OCI-LY1 (cell line): Measurements from ENCODE around the gene CASP4.

Experiments
- H2AFZ ChIP-seq: fragments of 200-600 bp; sonication (generic), shearing (Covaris generic); 2 replicates; pipeline ENCODE4 v1.6.0; 2014; ENCODE audit warnings: antibody characterized with exemption, mild to moderate bottlenecking, low read length
- H3F3A ChIP-seq: fragments of 200-600 bp; sonication (generic), shearing (Covaris generic); 2 replicates; pipeline ENCODE4 v1.6.0; 2014; ENCODE audit warnings: mild to moderate bottlenecking, antibody characterized with exemption, low read length, moderate library complexity; ENCODE audit not compliant: insufficient read depth
- H3K27ac ChIP-seq: fragments of 200-600 bp; sonication (generic); 2 replicates; pipeline ENCODE4 v1.5.1; 2014; ENCODE audit warnings: low read length, mixed run types, mild to moderate bottlenecking, low read depth; ENCODE audit not compliant: poor library complexity, severe bottlenecking
- H3K27me3 ChIP-seq: fragments of 200-600 bp; sonication (generic); 2 replicates; pipeline ENCODE4 v1.6.0; 2014; ENCODE audit warnings: antibody characterized with exemption, mild to moderate bottlenecking, low read length, moderate library complexity; ENCODE audit not compliant: insufficient read depth
- H3K36me3 ChIP-seq: fragments of 200-600 bp; sonication (generic); 2 replicates; pipeline ENCODE4 v1.6.1; 2014; ENCODE audit warnings: mild to moderate bottlenecking, antibody characterized with exemption, low read length, moderate library complexity, mixed read lengths; ENCODE audit not compliant: insufficient read depth
- H3K4me1 ChIP-seq: fragments of 200-600 bp; sonication (generic); 2 replicates; pipeline ENCODE4 v1.5.1; 2014; ENCODE audit warnings: mild to moderate bottlenecking, low read length, moderate library complexity; ENCODE audit not compliant: insufficient read depth, severe bottlenecking
- H3K4me2 ChIP-seq: fragments of 200-600 bp; sonication (generic), shearing (Covaris generic); 2 replicates; pipeline ENCODE4 v1.6.1; 2014; ENCODE audit warnings: low read length
- H3K4me3 ChIP-seq: fragments of 200-600 bp; sonication (generic); 2 replicates; pipeline ENCODE4 v1.5.1; 2014; ENCODE audit warnings: low read length, low read depth, mild to moderate bottlenecking, mixed read lengths; ENCODE audit not compliant: poor library complexity, severe bottlenecking
- H3K79me2 ChIP-seq: fragments of 200-600 bp; shearing (Covaris generic); 2 replicates; pipeline ENCODE4 v1.6.1; 2016; ENCODE audit warnings: mixed run types, low read length, mixed read lengths; ENCODE audit not compliant: insufficient read depth
- H3K9ac ChIP-seq: fragments of 200-600 bp; sonication (generic), shearing (Covaris generic); 2 replicates; pipeline ENCODE4 v1.6.1; 2014; ENCODE audit warnings: mild to moderate bottlenecking, low read length, mixed read lengths
- H3K9me2 ChIP-seq: fragments of 200-600 bp; sonication (generic), shearing (Covaris generic); 2 replicates; pipeline ENCODE4 v1.6.1; 2014; ENCODE audit warnings: low read depth, mild to moderate bottlenecking, low read length, mixed read lengths
- H3K9me3 ChIP-seq: fragments of 200-600 bp; shearing (Covaris generic); 2 replicates; pipeline ENCODE4 v1.6.1; 2014; ENCODE audit warnings: low read length, mixed read lengths
- H4K20me1 ChIP-seq: fragments of 200-600 bp; sonication (generic), shearing (Covaris generic); 2 replicates; pipeline ENCODE4 v1.6.0; 2016; ENCODE audit warnings: mild to moderate bottlenecking, low read length; ENCODE audit not compliant: insufficient read depth
- EZH2 ChIP-seq: fragments of 200-600 bp; sonication (generic), shearing (Covaris generic); IDR thresholded peaks from 2 replicates; pipeline ENCODE4 v1.8.0; 2017; ENCODE audit warnings: borderline replicate concordance, mixed run types, mild to moderate bottlenecking, antibody characterized with exemption, low read length, moderate library complexity, mixed read lengths
- TF ChIP-seq, protein P1 (sequence below): fragments of 200-600 bp; sonication (generic), shearing (Covaris generic); IDR thresholded peaks from 2 replicates; pipeline ENCODE4 v1.5.1; 2017; ENCODE audit warnings: mild to moderate bottlenecking, antibody characterized with exemption, low read length, moderate library complexity, mixed read lengths

Gene CASP4

DNA sequence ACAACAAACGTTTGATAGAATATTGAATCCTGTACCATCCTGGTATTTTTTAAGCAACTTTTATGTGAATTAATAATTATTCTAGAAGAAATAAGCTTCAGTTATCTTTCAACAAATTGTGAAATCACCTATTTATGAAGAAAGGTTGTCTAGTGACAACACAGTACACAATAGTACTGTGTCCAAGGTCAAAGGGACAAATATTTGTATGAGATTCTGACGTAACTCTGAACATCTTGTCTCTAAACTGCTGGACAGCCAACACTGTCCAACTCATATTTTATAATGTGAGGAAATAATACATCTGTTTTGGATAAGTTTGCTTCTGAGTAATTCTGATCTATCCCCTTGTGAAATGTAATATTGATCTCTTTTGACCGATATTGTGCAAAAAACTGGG, 35.6 kb upstream of the CASP4 start:
- no peaks in the 10 kb centered on the region for H3K4me1 ChIP-seq
- TF ChIP-seq, protein P1, sequence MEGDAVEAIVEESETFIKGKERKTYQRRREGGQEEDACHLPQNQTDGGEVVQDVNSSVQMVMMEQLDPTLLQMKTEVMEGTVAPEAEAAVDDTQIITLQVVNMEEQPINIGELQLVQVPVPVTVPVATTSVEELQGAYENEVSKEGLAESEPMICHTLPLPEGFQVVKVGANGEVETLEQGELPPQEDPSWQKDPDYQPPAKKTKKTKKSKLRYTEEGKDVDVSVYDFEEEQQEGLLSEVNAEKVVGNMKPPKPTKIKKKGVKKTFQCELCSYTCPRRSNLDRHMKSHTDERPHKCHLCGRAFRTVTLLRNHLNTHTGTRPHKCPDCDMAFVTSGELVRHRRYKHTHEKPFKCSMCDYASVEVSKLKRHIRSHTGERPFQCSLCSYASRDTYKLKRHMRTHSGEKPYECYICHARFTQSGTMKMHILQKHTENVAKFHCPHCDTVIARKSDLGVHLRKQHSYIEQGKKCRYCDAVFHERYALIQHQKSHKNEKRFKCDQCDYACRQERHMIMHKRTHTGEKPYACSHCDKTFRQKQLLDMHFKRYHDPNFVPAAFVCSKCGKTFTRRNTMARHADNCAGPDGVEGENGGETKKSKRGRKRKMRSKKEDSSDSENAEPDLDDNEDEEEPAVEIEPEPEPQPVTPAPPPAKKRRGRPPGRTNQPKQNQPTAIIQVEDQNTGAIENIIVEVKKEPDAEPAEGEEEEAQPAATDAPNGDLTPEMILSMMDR = no peak
- no peak for TF ChIP-seq EZH2
- H4K20me1 ChIP-seq = no peaks in the 10 kb centered on the region
- no peak overlapping the region for H3K4me3 ChIP-seq
- no peak overlapping the region for H3K9ac ChIP-seq
- no peaks in the 10 kb centered on the region for H3K27me3 ChIP-seq
- H3K27ac ChIP-seq = no peak overlapping the region
- no peaks in the 10 kb centered on the region for H3F3A ChIP-seq
- no peaks in the 10 kb centered on the region for H3K9me3 ChIP-seq
- H3K36me3 ChIP-seq = no peaks in the 10 kb centered on the region
- H2AFZ ChIP-seq = no peak overlapping the region
- no peak overlapping the region for H3K4me2 ChIP-seq
- no peaks in the 10 kb centered on the region for H3K9me2 ChIP-seq
- no peaks in the 10 kb centered on the region for H3K79me2 ChIP-seq

DNA sequence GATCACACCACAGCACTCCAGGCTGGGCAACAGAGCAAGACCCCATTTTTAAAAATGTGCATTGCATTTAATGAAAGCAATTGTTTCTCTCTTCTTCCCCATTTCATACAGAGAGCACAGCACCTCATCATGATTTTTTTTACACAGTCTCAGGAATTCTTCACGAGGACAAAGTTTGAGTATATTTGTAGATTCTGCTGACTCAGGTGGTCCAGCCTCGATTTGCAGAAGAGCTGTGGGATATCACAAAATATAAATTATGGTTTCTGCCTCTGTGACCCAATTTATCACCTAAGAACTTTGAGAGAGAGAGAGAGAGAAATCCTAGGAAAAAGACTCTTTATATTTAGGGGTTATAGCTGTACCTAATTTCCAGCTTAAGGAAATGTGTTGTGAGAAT, 34.8 kb upstream of the CASP4 start:
- H3K4me3 ChIP-seq = no peak overlapping the region
- no peaks in the 10 kb centered on the region for H3K27me3 ChIP-seq
- H2AFZ ChIP-seq = no peak overlapping the region

DNA sequence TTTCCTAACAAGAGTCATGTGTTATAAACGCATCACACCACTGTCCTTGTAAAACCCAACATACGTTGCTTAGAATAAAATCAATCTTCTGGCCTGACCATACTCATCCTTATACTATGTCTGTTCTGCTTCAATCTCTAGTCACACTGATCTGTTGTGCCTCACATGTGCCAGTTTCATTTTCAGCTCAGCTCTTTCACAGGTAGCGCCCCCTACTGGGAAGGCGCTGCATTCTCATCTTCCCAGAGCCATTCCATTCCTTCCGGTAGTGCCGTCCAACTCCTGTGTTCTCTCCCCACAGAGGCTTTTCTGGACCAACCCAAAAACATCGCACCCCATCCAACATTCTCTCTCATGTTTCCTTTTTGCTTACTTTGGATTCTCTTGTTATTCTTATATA, 32.4 kb upstream of the CASP4 start:
- Histone ChIP-seq H4K20me1 (no peaks in the 10 kb centered on the region), H3K36me3 (no peaks in the 10 kb centered on the region), H3K4me3 (no peak overlapping the region), H3K79me2 (no peaks in the 10 kb centered on the region), H3K4me2 (no peak overlapping the region), H3K4me1 (no peaks in the 10 kb centered on the region), H2AFZ (no peak overlapping the region), H3K9me2 (no peaks in the 10 kb centered on the region), H3K9ac (no peak overlapping the region), H3K27me3 (no peaks in the 10 kb centered on the region), H3K27ac (no peak overlapping the region), H3F3A (no peaks in the 10 kb centered on the region), H3K9me3 (no peaks in the 10 kb centered on the region)
- TF ChIP-seq EZH2 = no peak
- TF ChIP-seq, protein P1 = peak; percentile 84

More for the DNA sequence above, 34.8 kb upstream of the CASP4 start:
- H3K4me2 ChIP-seq = no peak overlapping the region
- no peaks in the 10 kb centered on the region for H3F3A ChIP-seq
- no peaks in the 10 kb centered on the region for H3K79me2 ChIP-seq
- H3K36me3 ChIP-seq = no peaks in the 10 kb centered on the region
- no peaks in the 10 kb centered on the region for H3K9me2 ChIP-seq
- H3K4me1 ChIP-seq = no peaks in the 10 kb centered on the region
- H3K9ac ChIP-seq = no peak overlapping the region
- TF ChIP-seq, protein P1 = no peak
- no peak for TF ChIP-seq EZH2
- no peaks in the 10 kb centered on the region for H4K20me1 ChIP-seq
- H3K9me3 ChIP-seq = no peaks in the 10 kb centered on the region
- no peak overlapping the region for H3K27ac ChIP-seq
